Endothelial cell of umbilical vein (primary cell): Measurements from ENCODE around the gene KLF13. TPM values are rescaled to one million over a fixed set of nuclear protein-coding genes. Genes with fewer than 3 reads are reported as not detected.

Source experiments
- BruUV-seq: library from RNA; stranded (reverse); fragments of 400-500 nt; replicated peaks from 2 replicates; lab custom pipeline; 2021; lab: Mats Ljungman, UMichigan
- CTCF ChIA-PET: fragments of 300-600, 350-600 bp; sonication (Branson Sonifier 250); formaldehyde crosslinking; loops from one replicate; lab custom pipeline; 2021; ENCODE audit warnings: antibody characterized with exemption, inconsistent platforms; lab: Charles Lee
- POLR2A ChIA-PET: fragments of 300-600, 350-600 bp; sonication (Branson Sonifier 250); formaldehyde crosslinking; loops from one replicate; lab custom pipeline; 2021; ENCODE audit warnings: antibody characterized with exemption, inconsistent platforms; lab: Charles Lee
- DNase-seq: peaks from one replicate; pipeline ENCODE4 v3.0.0-alpha.2; 2011; ENCODE audit warnings: low read depth, low spot score
- FAIRE-seq: peaks from 2 replicates; lab custom pipeline; 2011; peaks lifted over from hg19 to GRCh38; lab: Jason Lieb, UNC
- H2AFZ ChIP-seq: 2 replicates; pipeline ENCODE4 v1.6.0; 2012; ENCODE audit warnings: low read depth, low read length, control low read depth, inconsistent platforms
- H3K27ac ChIP-seq: 2 replicates; pipeline ENCODE4 v1.5.1; 2011; ENCODE audit warnings: low read depth, mild to moderate bottlenecking, control low read depth, low read length, moderate library complexity; ENCODE audit not compliant: insufficient read depth
- H3K27me3 ChIP-seq, 2 experiments: 2 replicates each; pipeline versions ENCODE4 v1.6.0 to v1.6.1; 2011; ENCODE audit warnings: low read length in 2 of 2, mixed read lengths in 1 of 2; ENCODE audit not compliant: control insufficient read depth in 2 of 2, insufficient read depth in 2 of 2
- H3K36me3 ChIP-seq, 2 experiments: 2 replicates in 1 of 2; 3 replicates in 1 of 2; pipeline ENCODE4 v1.5.1; 2011; ENCODE audit warnings: low read length in 2 of 2, mild to moderate bottlenecking in 1 of 2, moderate library complexity in 1 of 2; ENCODE audit not compliant: control insufficient read depth in 2 of 2, insufficient read depth in 2 of 2; ENCODE audit errors: extremely low read depth in 1 of 2
- H3K4me1 ChIP-seq: 3 replicates; pipeline ENCODE4 v1.5.1; 2011; ENCODE audit warnings: mild to moderate bottlenecking, low read length; ENCODE audit not compliant: control insufficient read depth, insufficient read depth; ENCODE audit errors: extremely low read depth
- H3K4me2 ChIP-seq: 2 replicates; pipeline ENCODE4 v1.6.1; 2011; ENCODE audit warnings: low read length, control low read depth, mixed read lengths; ENCODE audit not compliant: insufficient read depth
- H3K4me3 ChIP-seq, 3 experiments: fragments of 200-600 bp in 1 of 3; sonication (generic), shearing (Covaris generic) in 1 of 3; replicated peaks in 1 of 3; 2 replicates each; pipeline ENCODE4 v1.5.1; 2011 to 2016; ENCODE audit warnings: control low read depth in 3 of 3, low read length in 3 of 3, mild to moderate bottlenecking in 2 of 3, inconsistent platforms in 1 of 3, low read depth in 1 of 3, moderate library complexity in 1 of 3; ENCODE audit not compliant: insufficient read depth in 1 of 3
- H3K79me2 ChIP-seq: 2 replicates; pipeline ENCODE4 v1.6.0; 2012; ENCODE audit warnings: low read length, inconsistent platforms; ENCODE audit not compliant: control insufficient read depth, insufficient read depth
- H3K9ac ChIP-seq: replicated peaks from 2 replicates; pipeline ENCODE3; 2011; ENCODE audit warnings: low read length, control low read depth; ENCODE audit not compliant: insufficient read depth; ENCODE audit errors: extremely low read depth
- H3K9me1 ChIP-seq: replicated peaks from 3 replicates; pipeline ENCODE4 v1.6.0; 2011; ENCODE audit warnings: mild to moderate bottlenecking, low read length; ENCODE audit not compliant: control insufficient read depth, insufficient read depth; ENCODE audit errors: extremely low read depth
- H3K9me3 ChIP-seq: replicated peaks from 2 replicates; pipeline ENCODE4 v1.5.1; 2012; ENCODE audit warnings: low read length, inconsistent platforms; ENCODE audit not compliant: control insufficient read depth, insufficient read depth
- H4K20me1 ChIP-seq: replicated peaks from 2 replicates; pipeline ENCODE3; 2011; ENCODE audit warnings: mild to moderate bottlenecking, low read length; ENCODE audit not compliant: control insufficient read depth, insufficient read depth; ENCODE audit errors: extremely low read depth
- EZH2 ChIP-seq: IDR thresholded peaks from 2 replicates; pipeline ENCODE4 v1.6.1; 2012; ENCODE audit warnings: borderline replicate concordance, low read depth, mild to moderate bottlenecking, moderate library complexity, low read length, inconsistent platforms; ENCODE audit not compliant: severe bottlenecking
- FOS ChIP-seq: IDR thresholded peaks from 2 replicates; pipeline ENCODE4 v1.6.1; 2011; ENCODE audit warnings: mild to moderate bottlenecking, low read length, moderate library complexity, borderline replicate concordance; ENCODE audit not compliant: insufficient read depth
- GATA2 ChIP-seq: IDR thresholded peaks from 2 replicates; pipeline ENCODE4 v1.7.0; 2011; ENCODE audit warnings: low read depth, mild to moderate bottlenecking, moderate library complexity, mixed read lengths, low read length; ENCODE audit not compliant: insufficient read length, insufficient read depth
- JUN ChIP-seq: IDR thresholded peaks from 2 replicates; pipeline ENCODE4 v1.6.1; 2011; ENCODE audit warnings: borderline replicate concordance, low read depth; ENCODE audit not compliant: insufficient read length, insufficient read depth
- MAX ChIP-seq: IDR thresholded peaks from 2 replicates; pipeline ENCODE4 v1.6.1; 2011; ENCODE audit not compliant: insufficient read depth, insufficient read length
- MYC ChIP-seq: IDR thresholded peaks from one replicate; pipeline ENCODE4 v1.6.1; 2011; ENCODE audit warnings: mild to moderate bottlenecking, low read depth, low read length
- POLR2A ChIP-seq: IDR thresholded peaks from 2 replicates; pipeline ENCODE4 v1.6.1; 2012; ENCODE audit warnings: low read depth, mild to moderate bottlenecking, control low read depth, low read length
- POLR2AphosphoS5 ChIP-seq: IDR thresholded peaks from 2 replicates; pipeline ENCODE4 v1.6.1; 2012; ENCODE audit warnings: low read depth, mild to moderate bottlenecking, control low read depth, low read length, moderate library complexity; ENCODE audit not compliant: insufficient read depth
- dilution Hi-C: fragments of 300-500 bp; cut with MboI; formaldehyde crosslinking; loops from one replicate; pipeline ENCODE4 v1.15.0; 2019; ENCODE audit warnings: low sequenced_read_pairs; ENCODE audit not compliant: extremely low pct_ligation_motif_present
- intact Hi-C: fragments of 100-400 bp; cut with micrococcal nuclease; formaldehyde crosslinking; loops from one replicate; pipeline ENCODE4 v1.10.0; 2022
- polyA plus RNA-seq, 4 experiments: library from polyadenylated mRNA; depleted of rRNA in 3 of 4; stranded (reverse) in 3 of 4; unstranded in 1 of 4; fragments of >200 nt; gene quantifications; 2 replicates each; pipeline versions ENCODE4 v1.2.1 to v1.2.3, GENCODE V29; 2011 to 2012; ENCODE audit warnings: missing spikeins in 1 of 4
- total RNA-seq: library from RNA; stranded (reverse); gene quantifications from 2 replicates; pipeline ENCODE4 v1.2.3, GENCODE V29; 2021
- TF ChIP-seq, protein P1 (sequence below), 2 donors: IDR thresholded peaks; 1 replicate in 1 of 2; 2 replicates in 1 of 2; pipeline ENCODE4 v1.5.1; 2011; ENCODE audit warnings: low read length in 2 of 2, mild to moderate bottlenecking in 2 of 2, moderate library complexity in 2 of 2, control low read depth in 1 of 2, inconsistent platforms in 1 of 2, low read depth in 1 of 2; ENCODE audit not compliant: insufficient read depth in 1 of 2; ENCODE audit errors: extremely low read depth in 1 of 2

The KLF13 gene
- total and polyA plus RNA-seq, 2 donors (not counting 3 experiments of a cell fraction or from before 2014, with no cell fraction given): 10.1 to 31.9 TPM

DNA sequence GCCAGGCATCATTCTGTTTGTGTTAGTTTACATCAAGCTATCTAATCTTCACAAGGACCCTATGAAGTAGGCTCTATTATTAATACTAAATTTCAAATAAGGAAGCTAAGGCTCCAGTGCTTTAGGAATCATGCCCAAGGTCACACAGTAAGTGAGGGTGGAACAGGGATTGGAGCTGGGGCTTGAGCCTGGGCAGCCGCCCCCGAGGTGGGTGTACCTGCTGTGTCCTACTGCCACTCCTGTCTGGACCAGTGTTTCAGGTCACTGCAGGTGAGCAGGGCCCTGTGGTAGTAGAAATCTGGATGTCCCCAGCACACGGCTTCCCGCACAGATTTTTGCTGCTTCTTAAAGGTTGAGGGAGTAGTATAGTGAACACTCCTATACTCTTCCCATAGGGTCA, 6.5 kb downstream of the KLF13 start:
- DNase-seq: no peak
- TF ChIP-seq POLR2A: no peak
- no peak for TF ChIP-seq GATA2
- TF ChIP-seq MAX: no peak
- no peak for TF ChIP-seq JUN
- TF ChIP-seq, protein P1, sequence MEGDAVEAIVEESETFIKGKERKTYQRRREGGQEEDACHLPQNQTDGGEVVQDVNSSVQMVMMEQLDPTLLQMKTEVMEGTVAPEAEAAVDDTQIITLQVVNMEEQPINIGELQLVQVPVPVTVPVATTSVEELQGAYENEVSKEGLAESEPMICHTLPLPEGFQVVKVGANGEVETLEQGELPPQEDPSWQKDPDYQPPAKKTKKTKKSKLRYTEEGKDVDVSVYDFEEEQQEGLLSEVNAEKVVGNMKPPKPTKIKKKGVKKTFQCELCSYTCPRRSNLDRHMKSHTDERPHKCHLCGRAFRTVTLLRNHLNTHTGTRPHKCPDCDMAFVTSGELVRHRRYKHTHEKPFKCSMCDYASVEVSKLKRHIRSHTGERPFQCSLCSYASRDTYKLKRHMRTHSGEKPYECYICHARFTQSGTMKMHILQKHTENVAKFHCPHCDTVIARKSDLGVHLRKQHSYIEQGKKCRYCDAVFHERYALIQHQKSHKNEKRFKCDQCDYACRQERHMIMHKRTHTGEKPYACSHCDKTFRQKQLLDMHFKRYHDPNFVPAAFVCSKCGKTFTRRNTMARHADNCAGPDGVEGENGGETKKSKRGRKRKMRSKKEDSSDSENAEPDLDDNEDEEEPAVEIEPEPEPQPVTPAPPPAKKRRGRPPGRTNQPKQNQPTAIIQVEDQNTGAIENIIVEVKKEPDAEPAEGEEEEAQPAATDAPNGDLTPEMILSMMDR (IDR thresholded peaks at IDR 0.05; ENCODE audit: extremely low read depth in 1 of 2, insufficient read depth in 1 of 2, low read depth in 1 of 2, low read length in 2 of 2): no peak
- TF ChIP-seq EZH2: no peak
- TF ChIP-seq FOS: no peak
- TF ChIP-seq MYC: no peak
- no peak for TF ChIP-seq POLR2AphosphoS5
- BruUV-seq: no TSS peak
- dilution Hi-C loops (no loop called here), intact Hi-C loops (no loop called here)
- Histone ChIP-seq H3K79me2 (peaks cover 25% of the 10 kb centered on the region), H3K27ac (no peak overlapping the region), H3K27me3 (no peaks in the 10 kb centered on the region), H3K4me2 (no peak overlapping the region), H3K4me1 (peaks cover 3% of the 10 kb centered on the region), H2AFZ (no peak overlapping the region), H3K9me1 (no peaks in the 10 kb centered on the region), H3K4me3 (no peak overlapping the region), H3K9me3 (no peaks in the 10 kb centered on the region), H3K36me3 (no peaks in the 10 kb centered on the region), H4K20me1 (no peaks in the 10 kb centered on the region), H3K9ac (no peak overlapping the region)
- ChIA-PET POLR2A (no interaction called here), CTCF (interaction anchor here (1.4 kb wide), 1 partner anchor 9 kb away, joined by 3 read pairs; no protein-coding TSS in a partner anchor)
- no peak for FAIRE-seq
